Muscle layer of colon (tissue), 2 donors: ENCODE measurements around the gene REEP6.

ENCODE experiments used
- H3K27ac ChIP-seq: one replicate; pipeline ENCODE4 v1.7.0; 2013; ENCODE audit warnings: low read depth, mild to moderate bottlenecking, low read length, moderate library complexity
- H3K27me3 ChIP-seq, 2 donors: one replicate each; pipeline ENCODE4 v1.7.0; 2013; ENCODE audit warnings: low read length in 2 of 2, mild to moderate bottlenecking in 2 of 2; ENCODE audit not compliant: insufficient read depth in 2 of 2, control insufficient read depth in 1 of 2
- H3K36me3 ChIP-seq: one replicate; pipeline ENCODE4 v1.7.0; 2013; ENCODE audit warnings: mild to moderate bottlenecking, low read length; ENCODE audit not compliant: insufficient read depth
- H3K4me1 ChIP-seq: one replicate; pipeline ENCODE4 v1.7.0; 2013; ENCODE audit warnings: mild to moderate bottlenecking, low read length; ENCODE audit not compliant: insufficient read depth
- H3K4me3 ChIP-seq, 2 donors: one replicate each; pipeline ENCODE4 v1.7.0; 2013; ENCODE audit warnings: low read length in 2 of 2, low read depth in 1 of 2, mild to moderate bottlenecking in 1 of 2, moderate library complexity in 1 of 2
- H3K9ac ChIP-seq: one replicate; pipeline ENCODE4 v1.7.0; 2013; ENCODE audit warnings: low read length
- H3K9me3 ChIP-seq: one replicate; pipeline ENCODE4 v1.7.0; 2013; ENCODE audit warnings: mild to moderate bottlenecking, low read length
- donor health status: abdominal sarcoma.
- donor health status: Adenocarcinoma of cecum.

Gene REEP6

GRCh38 chr19:1509602-1510441 lies 18.8 kb downstream of the REEP6 start:
- peaks cover 5% of the 10 kb centered on the region for H3K4me1 ChIP-seq
- H3K9me3 ChIP-seq, result no peaks in the 10 kb centered on the region
- H3K27ac ChIP-seq, result no peak overlapping the region
- no peak overlapping the region for H3K4me3 ChIP-seq
- H3K36me3 ChIP-seq, result no peaks in the 10 kb centered on the region
- no peak overlapping the region for H3K9ac ChIP-seq
- H3K27me3 ChIP-seq, result peaks cover 0 to 62% of the 10 kb centered on the region in 2 donors

- H3K4me3 ChIP-seq, result no peak overlapping the region
- H3K4me1 ChIP-seq, result peaks cover 5% of the 10 kb centered on the region
- no peaks in the 10 kb centered on the region for H3K36me3 ChIP-seq
- H3K9ac ChIP-seq, result no peak overlapping the region
- H3K27ac ChIP-seq, result no peak overlapping the region
- peaks cover 0 to 68% of the 10 kb centered on the region in 2 donors for H3K27me3 ChIP-seq
- H3K9me3 ChIP-seq, result no peaks in the 10 kb centered on the region
These were observed 19.4 kb downstream of the REEP6 start for GRCh38 chr19:1510442-1510806.

GRCh38 chr19:1510807-1511206 lies 19.8 kb downstream of the REEP6 start:
- Histone ChIP-seq H3K4me3 (no peak overlapping the region), H3K27ac (no peak overlapping the region), H3K9ac (no peak overlapping the region)

GRCh38 chr19:1511318-1512317 lies 20.6 kb downstream of the REEP6 start:
- H3K27ac ChIP-seq, result no peak overlapping the region
- H3K27me3 ChIP-seq, result peaks cover 0 to 67% of the 10 kb centered on the region in 2 donors
- no peak overlapping the region for H3K4me3 ChIP-seq
- no peaks in the 10 kb centered on the region for H3K36me3 ChIP-seq
- no peaks in the 10 kb centered on the region for H3K9me3 ChIP-seq
- no peak overlapping the region for H3K9ac ChIP-seq
- H3K4me1 ChIP-seq, result peaks cover 5% of the 10 kb centered on the region

More at GRCh38 chr19:1510807-1511206, 19.8 kb downstream of the REEP6 start:
- Histone ChIP-seq H3K9me3 (no peaks in the 10 kb centered on the region), H3K36me3 (no peaks in the 10 kb centered on the region), H3K27me3 (peaks cover 0 to 68% of the 10 kb centered on the region in 2 donors), H3K4me1 (peaks cover 5% of the 10 kb centered on the region)

- Histone ChIP-seq H3K27ac (no peak within 1 kb of the TSS), H3K9me3 (no peaks in the 10 kb centered on the region), H3K4me1 (no peaks in the 10 kb centered on the region), H3K36me3 (no peaks in the 10 kb centered on the region), H3K9ac (no peak within 1 kb of the TSS), H3K27me3 (peaks cover 0 to 55% of the 10 kb centered on the region in 2 donors), H3K4me3 (peak within 1 kb of the TSS; percentile 32 to 35)
These were observed 21.9 kb downstream of the REEP6 start, which contains the start of gene ADAMTSL5 for GRCh38 chr19:1512671-1513498. Gene ADAMTSL5 (minus strand): TSS chr19:1513019. CDS start chr19:1510943, 2,076 bp downstream.

GRCh38 chr19:1513499-1514294 lies 22.7 kb downstream of the REEP6 start:
- H3K27me3 ChIP-seq, result peaks cover 0 to 54% of the 10 kb centered on the region in 2 donors
- no peaks in the 10 kb centered on the region for H3K4me1 ChIP-seq
- H3K9ac ChIP-seq, result no peak overlapping the region
- no peaks in the 10 kb centered on the region for H3K36me3 ChIP-seq
- H3K9me3 ChIP-seq, result no peaks in the 10 kb centered on the region
- H3K4me3 ChIP-seq, result peak overlapping the region in 1 of 2 donors; percentile 32
- H3K27ac ChIP-seq, result no peak overlapping the region

GRCh38 chr19:1514295-1514661 lies 23.3 kb downstream of the REEP6 start:
- Histone ChIP-seq H3K4me3 (no peak overlapping the region), H3K27ac (no peak overlapping the region), H3K9ac (no peak overlapping the region), H3K9me3 (no peaks in the 10 kb centered on the region), H3K4me1 (no peaks in the 10 kb centered on the region), H3K27me3 (peaks cover 0 to 54% of the 10 kb centered on the region in 2 donors), H3K36me3 (no peaks in the 10 kb centered on the region)

GRCh38 chr19:1514986-1515721 lies 24.2 kb downstream of the REEP6 start:
- H3K27me3 ChIP-seq, result peaks cover 0 to 54% of the 10 kb centered on the region in 2 donors

GRCh38 chr19:1516395-1516753 lies 25.4 kb downstream of the REEP6 start:
- Histone ChIP-seq H3K27me3 (peaks cover 0 to 44% of the 10 kb centered on the region in 2 donors), H3K9me3 (no peaks in the 10 kb centered on the region), H3K4me3 (no peak overlapping the region), H3K9ac (no peak overlapping the region), H3K27ac (no peak overlapping the region), H3K4me1 (no peaks in the 10 kb centered on the region), H3K36me3 (no peaks in the 10 kb centered on the region)

More at GRCh38 chr19:1514986-1515721, 24.2 kb downstream of the REEP6 start:
- H3K9ac ChIP-seq, result no peak overlapping the region
- H3K4me1 ChIP-seq, result no peaks in the 10 kb centered on the region
- no peaks in the 10 kb centered on the region for H3K36me3 ChIP-seq
- no peaks in the 10 kb centered on the region for H3K9me3 ChIP-seq
- no peak overlapping the region for H3K27ac ChIP-seq
- no peak overlapping the region for H3K4me3 ChIP-seq

- H3K4me3 ChIP-seq, result no peak overlapping the region
- peaks cover 0 to 33% of the 10 kb centered on the region in 2 donors for H3K27me3 ChIP-seq
- no peaks in the 10 kb centered on the region for H3K36me3 ChIP-seq
- H3K9me3 ChIP-seq, result no peaks in the 10 kb centered on the region
- no peak overlapping the region for H3K27ac ChIP-seq
- peaks cover 3% of the 10 kb centered on the region for H3K4me1 ChIP-seq
- H3K9ac ChIP-seq, result no peak overlapping the region
These were observed 27.5 kb downstream of the REEP6 start for GRCh38 chr19:1518471-1518870.
